ENCODE results near the gene KLK1.

DNA sequence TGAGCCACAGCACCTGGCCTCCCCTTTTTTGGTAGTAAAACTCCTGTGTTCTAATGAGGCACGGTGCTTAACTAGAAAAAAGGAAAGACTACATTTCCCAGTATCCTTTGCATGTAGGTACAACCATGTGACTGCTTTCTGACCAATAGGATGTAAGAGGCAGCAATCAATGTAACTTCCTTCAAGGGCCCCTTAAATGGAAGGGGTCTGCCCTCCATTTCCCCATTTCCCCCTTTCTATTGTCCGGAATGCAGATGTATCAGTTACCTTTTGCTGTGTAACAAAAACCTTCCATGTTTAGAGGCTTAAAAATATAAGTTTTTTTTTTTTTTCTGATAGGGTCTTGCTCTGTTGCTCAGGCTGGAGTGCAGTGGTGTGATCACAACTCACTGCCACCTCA is 51.1 kb downstream of the KLK1 start:
- TF ChIP-seq, protein P1, sequence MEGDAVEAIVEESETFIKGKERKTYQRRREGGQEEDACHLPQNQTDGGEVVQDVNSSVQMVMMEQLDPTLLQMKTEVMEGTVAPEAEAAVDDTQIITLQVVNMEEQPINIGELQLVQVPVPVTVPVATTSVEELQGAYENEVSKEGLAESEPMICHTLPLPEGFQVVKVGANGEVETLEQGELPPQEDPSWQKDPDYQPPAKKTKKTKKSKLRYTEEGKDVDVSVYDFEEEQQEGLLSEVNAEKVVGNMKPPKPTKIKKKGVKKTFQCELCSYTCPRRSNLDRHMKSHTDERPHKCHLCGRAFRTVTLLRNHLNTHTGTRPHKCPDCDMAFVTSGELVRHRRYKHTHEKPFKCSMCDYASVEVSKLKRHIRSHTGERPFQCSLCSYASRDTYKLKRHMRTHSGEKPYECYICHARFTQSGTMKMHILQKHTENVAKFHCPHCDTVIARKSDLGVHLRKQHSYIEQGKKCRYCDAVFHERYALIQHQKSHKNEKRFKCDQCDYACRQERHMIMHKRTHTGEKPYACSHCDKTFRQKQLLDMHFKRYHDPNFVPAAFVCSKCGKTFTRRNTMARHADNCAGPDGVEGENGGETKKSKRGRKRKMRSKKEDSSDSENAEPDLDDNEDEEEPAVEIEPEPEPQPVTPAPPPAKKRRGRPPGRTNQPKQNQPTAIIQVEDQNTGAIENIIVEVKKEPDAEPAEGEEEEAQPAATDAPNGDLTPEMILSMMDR (IDR thresholded peaks at IDR 0.05 in 8 of 11, conservative IDR thresholded peaks at IDR 0.05 in 3 of 11) = no peak
- no peak for TF ChIP-seq POLR2A (IDR thresholded peaks at IDR 0.05)
